T follicular helper cell (primary cell): ENCODE results near the gene TMEM269.

Experiments
- DNase-seq: peaks from one replicate; pipeline ENCODE4 v3.0.0-alpha.2; 2020; ENCODE audit warnings: low read depth
- total RNA-seq, 2 experiments: gene quantifications; one replicate each; lab custom pipeline; 2026; lab: John Stamatoyannopoulos, UW

The TMEM269 gene
- 0.22 to 1.1 reads per million in 2 experiments for total RNA-seq

- DNase-seq = peak; percentile 14
Observed at GRCh38 chr1:42784946-42785693, at the start of gene TMEM269. Gene TMEM269 (plus strand): TSS chr1:42784991. CDS start chr1:42789894, 4,903 bp downstream.

GRCh38 chr1:42735056-42735455, 49.7 kb upstream of the TMEM269 start:
- no peak for DNase-seq

DNA sequence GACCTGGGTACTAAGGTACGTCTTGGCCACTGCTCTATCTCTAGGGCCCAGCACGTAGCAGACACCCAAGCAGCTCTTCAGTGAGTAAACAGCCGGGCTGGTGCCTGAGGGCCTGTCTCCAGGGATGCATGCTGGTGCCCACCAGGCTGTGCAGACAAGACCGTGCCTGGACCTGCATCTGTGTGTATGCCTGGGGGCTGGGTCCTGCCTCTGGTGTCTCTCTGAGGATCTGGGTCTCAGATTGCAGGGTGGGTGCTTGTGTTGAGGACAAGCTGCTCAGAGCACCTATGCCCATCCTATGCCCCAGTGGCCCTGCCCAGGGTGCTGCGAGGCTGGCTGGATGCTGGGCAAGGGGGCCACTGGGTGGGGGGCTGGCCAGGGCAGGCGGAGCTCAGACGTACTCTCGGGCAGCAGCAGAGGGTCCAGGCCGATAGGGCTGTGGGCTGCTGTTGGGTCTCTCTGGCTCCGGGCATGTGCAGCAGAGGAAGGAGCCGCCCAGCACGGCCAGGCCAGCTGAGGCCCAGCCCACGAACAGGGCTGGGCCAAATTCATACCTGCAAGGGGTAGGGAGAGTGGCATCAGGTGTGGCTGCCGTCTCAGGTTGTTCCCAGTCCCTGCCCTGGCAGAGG, 49.2 kb upstream of the TMEM269 start:
- no peak for DNase-seq

DNA sequence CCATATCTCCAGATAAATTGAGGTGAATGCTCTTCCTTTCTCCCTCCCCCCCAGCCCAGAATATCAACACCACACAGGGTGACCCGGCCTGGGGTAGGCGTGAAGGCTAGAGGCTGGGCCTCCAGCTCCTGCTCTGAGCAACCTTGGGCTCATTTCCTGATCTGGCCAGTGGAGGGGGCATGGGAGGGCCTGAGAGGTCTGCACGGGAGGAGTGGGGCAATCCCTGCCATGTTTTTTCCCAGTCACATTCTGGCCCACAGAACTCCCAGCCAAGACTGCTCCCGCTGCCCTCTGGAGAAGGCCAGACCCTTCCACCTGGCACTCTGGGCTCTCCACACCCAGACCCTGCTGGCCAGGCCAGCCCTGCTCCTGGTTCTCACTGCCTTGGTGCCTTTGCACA, 48.6 kb upstream of the TMEM269 start:
- DNase-seq = no peak

GRCh38 chr1:42736571-42737200, 48.1 kb upstream of the TMEM269 start:
- no peak for DNase-seq

GRCh38 chr1:42737257-42737656, 47.5 kb upstream of the TMEM269 start:
- DNase-seq = no peak

DNA sequence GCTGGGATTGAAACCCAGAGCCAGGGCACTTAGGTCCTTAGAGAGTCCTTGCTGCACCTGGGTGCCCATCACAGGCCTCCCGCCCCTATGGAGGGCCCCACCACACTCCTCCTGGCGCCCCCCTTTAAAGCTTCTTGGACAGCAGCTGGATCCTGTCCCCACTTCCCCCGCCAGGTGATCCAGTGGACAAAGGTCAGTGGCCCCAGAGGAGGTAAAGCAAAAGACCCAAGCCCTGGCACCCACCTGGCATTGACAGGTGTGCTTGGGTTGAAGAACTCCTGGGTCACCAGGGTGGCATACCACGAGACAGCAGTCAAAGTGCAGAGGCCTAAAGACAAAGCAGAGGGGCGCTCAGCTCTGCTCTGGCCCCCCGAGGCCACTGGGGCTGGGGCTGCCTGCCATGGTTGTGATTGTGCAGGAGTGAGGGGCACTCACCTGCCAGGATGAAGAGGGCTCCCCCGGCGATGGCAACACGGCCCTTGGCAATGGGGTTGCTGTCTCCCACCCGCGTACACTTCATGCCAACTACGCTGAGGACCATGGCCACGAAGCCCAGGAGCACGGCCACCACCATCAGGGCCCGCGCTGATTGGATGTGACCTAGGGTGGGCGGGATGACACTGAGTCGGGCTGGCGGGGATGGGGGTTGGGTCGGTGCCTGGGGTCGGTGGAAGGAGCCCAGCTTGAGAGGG, 46.7 kb upstream of the TMEM269 start:
- DNase-seq = no peak

- no peak for DNase-seq
Observed at GRCh38 chr1:42738678-42739226, 46.0 kb upstream of the TMEM269 start.

DNA sequence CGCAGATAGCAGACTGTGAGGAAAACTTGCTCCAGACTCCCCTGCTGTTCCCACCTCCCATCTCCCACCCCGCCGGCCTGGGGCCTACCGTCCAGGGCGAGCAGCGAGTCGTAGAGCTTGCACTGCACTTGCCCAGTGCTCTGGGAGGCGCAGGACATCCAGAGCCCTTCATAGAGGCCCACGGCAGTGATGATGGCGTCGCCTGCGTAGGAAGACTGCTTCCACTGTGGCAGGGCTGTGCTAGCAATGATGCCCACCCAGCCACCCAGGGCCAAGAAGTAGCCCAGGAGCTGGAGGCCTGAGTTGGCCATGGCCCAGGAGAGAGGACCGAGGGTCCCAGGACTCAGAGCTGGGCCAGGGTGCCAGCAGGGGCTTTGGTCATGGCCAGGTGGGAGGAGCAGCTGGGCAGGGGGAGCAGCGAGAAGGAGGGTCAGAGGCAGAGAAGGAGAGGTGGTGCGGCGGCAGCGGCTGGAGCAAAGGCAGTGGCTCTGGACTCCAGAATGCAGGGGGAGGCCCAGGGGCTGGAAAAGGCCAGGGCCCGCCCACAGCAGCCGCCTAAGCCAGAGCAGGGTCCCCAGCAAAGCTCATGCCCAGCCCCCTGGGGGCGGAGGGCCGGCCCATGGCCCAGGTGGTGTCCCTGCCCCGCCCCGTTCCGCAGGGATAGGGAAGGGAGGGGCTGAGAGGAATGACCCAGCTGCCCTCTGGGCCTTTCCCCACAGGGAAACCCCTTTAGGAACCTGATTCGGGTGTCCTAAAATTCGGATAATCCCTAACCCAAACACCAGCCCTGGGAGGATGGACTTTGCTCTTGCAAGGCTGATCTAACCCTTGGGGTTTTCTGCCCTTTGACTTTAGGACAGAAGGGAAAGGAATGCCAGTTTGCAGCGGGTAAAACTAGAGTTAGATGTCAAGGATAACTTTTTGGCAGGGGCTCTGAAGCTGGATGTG, 44.8 kb upstream of the TMEM269 start, which contains the start of gene CLDN19:
TSS of gene CLDN19 (minus strand) at position 484 of the 948 bp plus-strand sequence. CDS start at position 311, 173 bp downstream.
- no peak for DNase-seq

- DNase-seq = no peak
Observed at GRCh38 chr1:42740851-42741580, 43.8 kb upstream of the TMEM269 start.

DNA sequence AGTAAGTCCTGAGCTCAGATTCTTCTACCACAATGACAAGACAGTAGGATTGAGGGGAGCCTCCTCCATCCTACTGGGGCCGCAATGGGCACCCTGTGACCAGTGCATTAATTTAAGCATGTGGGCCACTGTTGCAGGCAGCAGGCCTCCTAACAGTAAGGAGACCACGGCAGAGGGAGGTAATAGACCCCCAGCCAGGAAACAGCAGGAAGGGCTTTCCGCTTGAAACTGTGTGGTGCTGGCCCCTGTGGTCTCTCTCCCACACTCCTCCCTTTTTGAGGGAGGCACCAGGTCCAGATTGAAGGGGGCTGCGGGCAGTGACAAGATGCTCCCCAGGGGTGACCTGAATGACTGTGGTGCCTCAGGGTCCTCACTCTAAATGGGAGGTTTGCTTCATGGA, 43.1 kb upstream of the TMEM269 start:
- no peak for DNase-seq

GRCh38 chr1:42742141-42742540, 42.6 kb upstream of the TMEM269 start:
- no peak for DNase-seq

- DNase-seq = no peak
Observed at GRCh38 chr1:42742617-42743316, 42.0 kb upstream of the TMEM269 start.

DNA sequence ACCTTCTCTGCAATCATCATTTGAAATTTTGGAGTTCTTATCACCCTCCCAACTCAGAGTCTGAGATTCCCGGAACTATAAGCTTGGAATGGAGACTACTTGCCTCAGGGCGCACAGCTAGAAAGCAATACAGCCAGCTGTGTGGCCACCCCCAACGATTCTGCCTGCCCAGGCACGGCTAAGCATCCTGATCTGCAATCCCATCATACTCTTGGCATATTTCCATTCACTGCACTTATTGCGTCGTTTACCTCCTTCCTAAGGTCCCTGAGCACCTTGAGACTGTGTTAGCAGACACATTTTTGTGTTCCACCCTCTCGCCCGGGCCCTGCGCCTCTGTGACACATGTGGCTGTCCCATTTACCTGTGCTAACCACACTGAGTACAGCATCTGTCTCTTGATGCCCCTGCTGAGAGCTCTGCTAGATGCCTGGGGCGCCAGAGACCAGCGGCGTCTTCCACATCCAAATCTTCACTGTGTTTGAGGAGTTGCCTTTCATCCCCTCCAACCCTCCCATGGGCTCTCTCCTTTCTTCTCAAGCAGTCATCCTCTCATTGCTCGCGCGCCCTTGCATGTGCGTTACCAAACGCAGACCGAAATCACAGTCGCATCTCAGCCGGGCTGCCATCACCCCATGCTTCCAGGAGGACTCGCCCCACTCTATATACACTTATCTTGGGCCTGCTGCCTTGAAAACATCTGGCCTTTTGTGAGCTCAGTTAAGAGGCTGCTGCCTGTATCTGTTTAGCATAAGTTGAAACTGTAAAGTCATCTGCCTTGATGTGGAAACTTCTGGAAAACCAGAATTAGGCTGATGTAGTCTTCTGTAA, 41.3 kb upstream of the TMEM269 start:
- DNase-seq = no peak

GRCh38 chr1:42744148-42744413, 40.7 kb upstream of the TMEM269 start:
- no peak for DNase-seq

- DNase-seq = no peak
Observed at GRCh38 chr1:42745851-42746250, 38.9 kb upstream of the TMEM269 start.

DNA sequence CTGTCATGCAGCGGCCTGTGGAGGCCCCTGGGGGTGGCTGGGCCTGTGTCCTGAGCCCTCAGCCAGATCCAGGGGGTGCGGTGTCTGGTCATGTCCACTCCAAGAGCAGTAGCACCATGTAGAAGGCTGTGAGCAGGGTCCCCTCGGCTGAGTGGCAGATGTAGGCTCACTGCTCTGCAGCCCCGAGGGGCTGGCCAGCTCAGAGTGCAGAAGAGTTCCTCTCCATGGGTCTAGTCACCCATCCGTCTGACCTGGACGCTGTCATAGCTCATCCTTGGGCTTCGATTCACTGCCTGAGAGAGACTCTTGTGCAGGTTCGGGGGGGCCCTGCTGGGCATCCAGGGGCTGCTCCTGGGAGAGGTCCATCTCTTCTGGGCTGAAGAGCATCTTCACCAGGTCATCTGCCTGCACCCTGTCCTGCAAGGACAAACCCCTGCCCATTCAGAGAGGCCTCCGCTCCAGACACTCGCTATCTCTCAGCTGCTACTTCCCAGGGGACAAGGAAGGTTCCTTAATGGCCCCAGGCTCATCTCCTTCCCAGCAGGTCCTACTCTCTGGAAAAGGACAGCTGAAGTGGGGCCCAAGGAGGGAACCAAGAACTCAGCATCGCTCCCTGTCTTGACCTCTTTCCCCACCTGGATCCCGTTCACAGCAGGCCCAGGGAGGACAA, 38.2 kb upstream of the TMEM269 start:
- DNase-seq = no peak

GRCh38 chr1:42747125-42747524, 37.7 kb upstream of the TMEM269 start:
- DNase-seq = peak; percentile 22
